GM12864 (cell line): ENCODE measurements around the gene METRN.

Experiments
- DNase-seq: peaks from one replicate; pipeline ENCODE4 v3.0.0-alpha.2; 2011; ENCODE audit warnings: low read depth
- H3K4me3 ChIP-seq: 2 replicates; pipeline ENCODE4 v1.5.1; 2011; ENCODE audit warnings: mild to moderate bottlenecking, low read depth, low read length, control low read depth
- CTCF ChIP-seq: IDR thresholded peaks from 2 replicates; pipeline ENCODE4 v1.5.1; 2011; ENCODE audit warnings: low read depth, mild to moderate bottlenecking, moderate library complexity, low read length, control low read depth, inconsistent platforms; ENCODE audit errors: missing control alignments

The METRN gene

GRCh38 chr16:726438-727290 lies 11.7 kb downstream of the METRN start, which contains the start of the genes CCDC78 and HAGHL:
Gene CCDC78 (minus strand): TSS chr16:726443. CDS start chr16:726367, 76 bp downstream.
Gene HAGHL (plus strand): TSS chr16:727106. CDS start chr16:727510, 404 bp downstream.
- H3K4me3 ChIP-seq = peak within 1 kb of the TSS; percentile 85
- DNase-seq = no peak
- no peak for TF ChIP-seq CTCF

- TF ChIP-seq CTCF = no peak
- no peak for DNase-seq
- H3K4me3 ChIP-seq = peak overlapping the region; percentile 85
These were observed 12.5 kb downstream of the METRN start for GRCh38 chr16:727291-727977.

- peak overlapping the region; percentile 85 for H3K4me3 ChIP-seq
- no peak for TF ChIP-seq CTCF
- DNase-seq = no peak
These were observed 13.4 kb downstream of the METRN start for GRCh38 chr16:728131-728889.

GRCh38 chr16:728890-729744 lies 14.2 kb downstream of the METRN start:
- no peak for TF ChIP-seq CTCF
- H3K4me3 ChIP-seq = peak overlapping the region; percentile 85
- DNase-seq = no peak

GRCh38 chr16:729768-730665 lies 15.1 kb downstream of the METRN start:
- TF ChIP-seq CTCF = no peak
- DNase-seq = no peak
- H3K4me3 ChIP-seq = no peak overlapping the region
